Vagina (tissue), 2 donors: Measurements from ENCODE around the gene NKAIN4. TPM values are rescaled to one million over a fixed set of nuclear protein-coding genes. Genes with fewer than 3 reads are reported as not detected.

ENCODE experiments used
- DNase-seq, 2 donors: peaks; one replicate each; pipeline ENCODE4 v3.0.0-alpha.2; 2017; ENCODE audit errors: extremely low spot score in 2 of 2
- H3K27ac ChIP-seq: fragments of 200-600 bp; sonication (generic); one replicate; pipeline ENCODE4 v1.5.1; 2019
- H3K27me3 ChIP-seq: fragments of 200-600 bp; sonication (generic); one replicate; pipeline ENCODE4 v1.5.1; 2019
- H3K36me3 ChIP-seq, 2 donors: fragments of 200-600 bp; sonication (generic); one replicate each; pipeline ENCODE4 v1.5.1; 2017 to 2019
- H3K4me1 ChIP-seq: fragments of 200-600 bp; sonication (generic); one replicate; pipeline ENCODE4 v1.5.1; 2019
- H3K4me3 ChIP-seq, 2 donors: fragments of 200-600 bp; sonication (generic); 1 replicate in 1 of 2; 2 replicates in 1 of 2; pipeline ENCODE4 v1.5.1; 2016 to 2019
- H3K9me3 ChIP-seq: fragments of 200-600 bp; sonication (generic); one replicate; pipeline ENCODE4 v1.5.1; 2019
- POLR2A ChIP-seq, 2 donors: fragments of 450-650 bp; IDR thresholded peaks; one replicate each; pipeline ENCODE4 v1.6.1; 2017; ENCODE audit warnings: antibody characterized with exemption in 2 of 2, mild to moderate bottlenecking in 2 of 2, moderate library complexity in 2 of 2
- POLR2AphosphoS5 ChIP-seq, 2 donors: sonication (generic); formaldehyde crosslinking; IDR thresholded peaks; one replicate each; pipeline ENCODE4 v1.9.0; 2017; ENCODE audit warnings: antibody characterized with exemption in 2 of 2, mild to moderate bottlenecking in 2 of 2, low read depth in 1 of 2; ENCODE audit not compliant: insufficient read depth in 1 of 2
- intact Hi-C: fragments of 100-400 bp; cut with DNase I; formaldehyde crosslinking; loops from one replicate; pipeline ENCODE4 v1.15.1; 2023
- total RNA-seq: library from RNA; depleted of rRNA; stranded (reverse); fragments of >200 nt; gene quantifications from one replicate; pipeline ENCODE4 v1.2.3, GENCODE V29; 2016
- TF ChIP-seq, protein P1 (sequence below), 3 experiments: fragments of 450-650 bp in 2 of 3; fragments of 200-600 bp in 1 of 3; sonication (generic) in 1 of 3; IDR thresholded peaks; one replicate each; pipeline ENCODE4 v1.5.1; 2017 to 2019; ENCODE audit warnings: antibody characterized with exemption in 3 of 3, mild to moderate bottlenecking in 2 of 3, moderate library complexity in 2 of 3

NKAIN4 gene
- total RNA-seq, 1 donor from 2014 or later: not detected

DNA sequence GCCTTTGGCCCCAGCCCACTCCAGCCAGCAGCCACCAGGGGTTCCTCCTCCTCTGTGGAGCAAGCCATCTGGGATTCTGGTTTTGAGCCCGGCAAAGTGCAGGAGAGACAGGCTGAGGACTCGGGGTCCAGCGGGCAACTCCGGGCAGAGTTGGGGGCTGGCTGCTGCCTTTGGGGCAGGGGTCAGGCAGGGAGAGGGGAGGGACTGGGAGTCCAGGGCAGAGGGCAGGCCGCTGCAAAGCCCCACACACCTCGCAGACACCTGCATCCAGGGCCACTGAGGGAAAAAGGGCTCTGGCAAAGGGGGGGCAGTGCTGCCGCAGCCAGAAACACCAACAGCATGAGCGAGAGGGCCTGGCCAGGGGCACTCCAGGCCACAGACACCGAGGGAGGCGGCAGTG lies 9.8 kb downstream of the NKAIN4 start:
- Histone ChIP-seq H3K9me3 (no peaks in the 10 kb centered on the region), H3K4me1 (no peaks in the 10 kb centered on the region), H3K27me3 (no peaks in the 10 kb centered on the region), H3K36me3 (no peaks in the 10 kb centered on the region), H3K27ac (no peak overlapping the region), H3K4me3 (no peak overlapping the region)
- DNase-seq: no peak
- intact Hi-C loops: no loop called here
- TF ChIP-seq POLR2A (IDR thresholded peaks at IDR 0.05) (no peak), POLR2AphosphoS5 (IDR thresholded peaks at IDR 0.05; ENCODE audit: insufficient read depth in 1 of 2, low read depth in 1 of 2) (no peak)
- TF ChIP-seq, protein P1, sequence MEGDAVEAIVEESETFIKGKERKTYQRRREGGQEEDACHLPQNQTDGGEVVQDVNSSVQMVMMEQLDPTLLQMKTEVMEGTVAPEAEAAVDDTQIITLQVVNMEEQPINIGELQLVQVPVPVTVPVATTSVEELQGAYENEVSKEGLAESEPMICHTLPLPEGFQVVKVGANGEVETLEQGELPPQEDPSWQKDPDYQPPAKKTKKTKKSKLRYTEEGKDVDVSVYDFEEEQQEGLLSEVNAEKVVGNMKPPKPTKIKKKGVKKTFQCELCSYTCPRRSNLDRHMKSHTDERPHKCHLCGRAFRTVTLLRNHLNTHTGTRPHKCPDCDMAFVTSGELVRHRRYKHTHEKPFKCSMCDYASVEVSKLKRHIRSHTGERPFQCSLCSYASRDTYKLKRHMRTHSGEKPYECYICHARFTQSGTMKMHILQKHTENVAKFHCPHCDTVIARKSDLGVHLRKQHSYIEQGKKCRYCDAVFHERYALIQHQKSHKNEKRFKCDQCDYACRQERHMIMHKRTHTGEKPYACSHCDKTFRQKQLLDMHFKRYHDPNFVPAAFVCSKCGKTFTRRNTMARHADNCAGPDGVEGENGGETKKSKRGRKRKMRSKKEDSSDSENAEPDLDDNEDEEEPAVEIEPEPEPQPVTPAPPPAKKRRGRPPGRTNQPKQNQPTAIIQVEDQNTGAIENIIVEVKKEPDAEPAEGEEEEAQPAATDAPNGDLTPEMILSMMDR (IDR thresholded peaks at IDR 0.05): no peak

DNA sequence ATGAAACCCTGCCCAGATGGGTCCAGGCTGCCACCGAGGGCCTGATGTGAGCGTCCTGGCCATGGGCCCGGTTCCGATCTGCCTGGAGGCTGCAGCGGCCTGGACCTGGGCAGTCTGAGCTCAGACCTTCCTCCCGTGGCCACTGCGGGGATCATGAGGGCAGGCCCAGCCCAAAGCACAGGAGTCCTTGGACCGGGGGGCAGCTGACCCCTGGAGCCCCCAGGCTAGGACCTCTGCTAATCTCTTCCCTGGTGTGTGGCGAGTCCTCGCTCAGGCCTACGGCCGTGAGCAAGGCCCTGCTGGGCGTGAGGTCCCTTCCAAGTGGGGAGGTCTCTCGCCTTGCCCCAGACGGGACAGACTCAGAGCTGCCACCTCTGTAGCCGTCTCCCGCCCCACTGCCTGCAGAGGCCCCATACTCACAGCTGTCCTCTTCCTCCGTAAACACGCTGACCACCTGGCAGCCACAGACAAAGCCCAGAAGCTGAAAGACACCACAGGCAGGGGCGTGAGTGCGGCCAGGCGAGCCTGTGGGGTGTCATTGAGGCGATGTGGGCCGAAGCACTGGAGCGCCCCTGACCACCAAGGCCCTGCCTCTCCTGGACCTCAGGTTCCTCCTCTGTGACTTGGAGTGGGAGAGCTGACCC lies 10.5 kb downstream of the NKAIN4 start:
- Histone ChIP-seq H3K27ac (no peak overlapping the region), H3K9me3 (no peaks in the 10 kb centered on the region), H3K27me3 (no peaks in the 10 kb centered on the region), H3K4me3 (no peak overlapping the region), H3K4me1 (no peaks in the 10 kb centered on the region), H3K36me3 (no peaks in the 10 kb centered on the region)
- DNase-seq: no peak
- intact Hi-C loops: no loop called here
- TF ChIP-seq POLR2A (IDR thresholded peaks at IDR 0.05) (no peak), POLR2AphosphoS5 (IDR thresholded peaks at IDR 0.05; ENCODE audit: insufficient read depth in 1 of 2, low read depth in 1 of 2) (no peak)
- TF ChIP-seq, protein P1 (IDR thresholded peaks at IDR 0.05): no peak

DNA sequence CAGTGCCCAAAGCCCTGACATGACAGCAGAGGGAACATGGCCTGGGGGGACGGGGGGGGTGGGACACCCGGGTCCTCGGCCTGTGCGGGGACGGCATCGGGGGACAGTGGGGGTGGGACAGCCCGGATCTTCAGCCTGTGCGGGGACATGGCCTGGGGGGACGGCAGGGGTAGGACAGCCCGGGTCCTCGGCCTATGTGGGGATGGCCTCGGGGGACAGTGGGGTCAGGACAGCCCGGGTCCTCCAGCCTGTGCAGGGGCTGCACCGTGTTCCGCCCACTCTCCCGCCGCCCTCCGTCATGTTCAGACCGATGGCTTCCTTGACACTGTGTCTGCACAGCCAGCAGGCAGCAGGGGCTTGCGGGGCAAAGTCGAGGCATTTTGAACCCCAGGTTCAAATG lies 11.5 kb downstream of the NKAIN4 start:
- Histone ChIP-seq H3K4me1 (no peaks in the 10 kb centered on the region), H3K4me3 (no peak overlapping the region), H3K36me3 (no peaks in the 10 kb centered on the region), H3K27me3 (no peaks in the 10 kb centered on the region), H3K27ac (no peak overlapping the region), H3K9me3 (no peaks in the 10 kb centered on the region)
- DNase-seq: no peak
- TF ChIP-seq POLR2A (IDR thresholded peaks at IDR 0.05) (no peak), POLR2AphosphoS5 (IDR thresholded peaks at IDR 0.05; ENCODE audit: insufficient read depth in 1 of 2, low read depth in 1 of 2) (no peak)
- TF ChIP-seq, protein P1 (IDR thresholded peaks at IDR 0.05): no peak
- intact Hi-C loops: no loop called here

DNA sequence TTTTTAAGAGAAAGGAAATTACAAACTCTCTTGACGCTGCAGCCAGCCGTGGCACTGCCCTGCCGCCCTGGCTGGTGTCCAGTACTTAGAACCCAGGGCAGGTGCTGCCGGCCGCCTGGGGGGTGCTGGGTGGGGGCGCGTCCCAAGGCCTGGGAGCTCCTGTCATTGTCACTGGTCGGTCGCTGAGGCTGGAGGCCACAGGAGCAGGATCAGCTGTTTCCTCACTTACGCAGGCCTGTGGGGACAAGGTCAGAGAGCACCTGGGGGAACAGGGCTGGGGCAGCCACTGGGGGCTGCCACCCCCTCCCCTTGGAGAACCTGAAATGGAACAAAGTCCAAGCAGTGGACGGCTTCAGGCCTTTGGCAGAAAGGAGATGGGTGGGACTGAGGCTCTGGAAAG lies 13.0 kb downstream of the NKAIN4 start:
- no peaks in the 10 kb centered on the region for H3K27me3 ChIP-seq
- DNase-seq: no peak
- no peak for TF ChIP-seq POLR2A (IDR thresholded peaks at IDR 0.05)
- TF ChIP-seq, protein P1 (IDR thresholded peaks at IDR 0.05): no peak
- TF ChIP-seq POLR2AphosphoS5 (IDR thresholded peaks at IDR 0.05; ENCODE audit: insufficient read depth in 1 of 2, low read depth in 1 of 2): no peak
- no peak overlapping the region for H3K27ac ChIP-seq
- H3K9me3 ChIP-seq: no peaks in the 10 kb centered on the region
- no peak overlapping the region for H3K4me3 ChIP-seq
- H3K4me1 ChIP-seq: no peaks in the 10 kb centered on the region
- intact Hi-C loops: no loop called here
- H3K36me3 ChIP-seq: no peaks in the 10 kb centered on the region

DNA sequence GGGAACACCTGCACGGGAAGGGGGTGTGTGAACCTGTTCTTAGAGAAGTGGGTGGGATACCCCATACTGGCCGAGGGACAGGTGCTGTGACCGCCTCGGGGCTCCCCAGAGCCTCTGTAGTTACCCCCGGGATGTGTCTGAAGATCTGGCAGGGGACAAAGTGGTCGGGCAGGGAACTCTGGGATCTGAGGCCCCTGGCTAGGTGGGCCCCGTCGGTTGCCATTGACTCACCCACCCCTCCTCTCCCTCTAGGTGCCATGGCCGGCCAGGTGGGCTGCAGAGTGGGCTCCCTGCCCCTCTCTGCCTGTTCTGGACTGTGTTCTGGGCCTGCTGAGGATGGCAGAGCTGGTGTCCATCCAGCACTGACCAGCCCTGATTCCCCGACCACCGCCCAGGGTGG lies 14.3 kb downstream of the NKAIN4 start:
- Histone ChIP-seq H3K27me3 (no peaks in the 10 kb centered on the region), H3K27ac (no peak overlapping the region), H3K4me3 (no peak overlapping the region), H3K4me1 (no peaks in the 10 kb centered on the region), H3K36me3 (no peaks in the 10 kb centered on the region), H3K9me3 (no peaks in the 10 kb centered on the region)
- TF ChIP-seq POLR2A (IDR thresholded peaks at IDR 0.05) (no peak), POLR2AphosphoS5 (IDR thresholded peaks at IDR 0.05; ENCODE audit: insufficient read depth in 1 of 2, low read depth in 1 of 2) (no peak)
- TF ChIP-seq, protein P1 (IDR thresholded peaks at IDR 0.05): no peak
- no peak for DNase-seq
- intact Hi-C loops: no loop called here
